SK-N-SH treated with all-trans-retinoic acid at 6 μM for 48 hours (cell line): ENCODE data around the gene HERPUD2.
"Not testable (repeated sequence)": the region's sequence is repeated elsewhere in the genome, so short reads cannot be mapped to it uniquely, and the experiment has no call there.

Source experiments
- ATAC-seq: fragments of 200-7000 bp; cut with Tn5 transposase; 3 replicates; pipeline ENCODE4 v1.9.1; 2020; ENCODE audit warnings: mild to moderate bottlenecking, moderate library complexity
- ARNTL ChIP-seq: fragments of 450-650 bp; formaldehyde crosslinking; IDR thresholded peaks from 2 replicates; pipeline ENCODE4 v1.5.0; 2020; ENCODE audit warnings: low read depth, mild to moderate bottlenecking, moderate library complexity, borderline replicate concordance
- BACH2 ChIP-seq: fragments of 250-450 bp; sonication (Bioruptor Pico); IDR thresholded peaks from 2 replicates; pipeline ENCODE4 v1.9.0; 2021; ENCODE audit warnings: mild to moderate bottlenecking, borderline replicate concordance
- CREB5 ChIP-seq: fragments of 250-450 bp; sonication (Bioruptor Pico); IDR thresholded peaks from 2 replicates; pipeline ENCODE4 v1.5.1; 2020; ENCODE audit warnings: low read depth, mild to moderate bottlenecking, moderate library complexity
- CSDC2 ChIP-seq: fragments of 250-450 bp; sonication (Bioruptor Pico); IDR thresholded peaks from 2 replicates; pipeline ENCODE4 v1.5.0; 2020; ENCODE audit warnings: mild to moderate bottlenecking, moderate library complexity
- CSRNP3 ChIP-seq: fragments of 250-450 bp; sonication (Bioruptor Pico); IDR thresholded peaks from 2 replicates; pipeline ENCODE4 v1.5.1; 2021; ENCODE audit warnings: mild to moderate bottlenecking, moderate library complexity
- ESRRG ChIP-seq: fragments of 250-450 bp; sonication (Bioruptor Pico); IDR thresholded peaks from 2 replicates; pipeline ENCODE4 v1.6.1; 2021; ENCODE audit warnings: mild to moderate bottlenecking
- GLIS3 ChIP-seq: fragments of 250-450 bp; sonication (Bioruptor Pico); IDR thresholded peaks from 2 replicates; pipeline ENCODE4 v1.5.0; 2020; ENCODE audit warnings: mild to moderate bottlenecking, moderate library complexity
- ISL1 ChIP-seq: fragments of 250-450 bp; sonication (Bioruptor Pico); IDR thresholded peaks from 2 replicates; pipeline ENCODE4 v2.1.2; 2022; ENCODE audit warnings: mild to moderate bottlenecking, moderate library complexity
- OSR1 ChIP-seq: fragments of 250-450 bp; sonication (Bioruptor Pico); IDR thresholded peaks from 2 replicates; pipeline ENCODE4 v1.8.0; 2022; ENCODE audit warnings: moderate library complexity, mild to moderate bottlenecking, inconsistent platforms
- PATZ1 ChIP-seq: fragments of 250-450 bp; sonication (Bioruptor Pico); IDR thresholded peaks from 2 replicates; pipeline ENCODE4 v1.8.0; 2020; ENCODE audit warnings: mild to moderate bottlenecking, moderate library complexity, borderline replicate concordance
- PPARA ChIP-seq: fragments of 250-450 bp; sonication (Bioruptor Pico); IDR thresholded peaks from 2 replicates; pipeline ENCODE4 v1.5.0; 2020; ENCODE audit warnings: mild to moderate bottlenecking, borderline replicate concordance
- RARB ChIP-seq: fragments of 250-450 bp; sonication (Bioruptor Pico); IDR thresholded peaks from 2 replicates; pipeline ENCODE4 v1.8.0; 2021; ENCODE audit warnings: mild to moderate bottlenecking, moderate library complexity
- SNAI2 ChIP-seq: fragments of 250-450 bp; sonication (Bioruptor Pico); IDR thresholded peaks from 2 replicates; pipeline ENCODE4 v1.5.0; 2020; ENCODE audit warnings: mild to moderate bottlenecking, moderate library complexity
- TCF4 ChIP-seq: fragments of 250-450 bp; sonication (Bioruptor Pico); IDR thresholded peaks from 2 replicates; pipeline ENCODE4 v1.8.0; 2021; ENCODE audit warnings: mild to moderate bottlenecking, moderate library complexity, borderline replicate concordance
- TOX ChIP-seq: fragments of 250-450 bp; sonication (Bioruptor Pico); IDR thresholded peaks from 2 replicates; pipeline ENCODE4 v1.8.0; 2021; ENCODE audit warnings: mild to moderate bottlenecking, moderate library complexity, borderline replicate concordance
- TSHZ2 ChIP-seq: fragments of 250-450 bp; sonication (Bioruptor Pico); IDR thresholded peaks from 2 replicates; pipeline ENCODE4 v1.5.0; 2020; ENCODE audit warnings: mild to moderate bottlenecking, moderate library complexity
- ZC3H10 ChIP-seq: fragments of 250-450 bp; sonication (Bioruptor Pico); IDR thresholded peaks from 2 replicates; pipeline ENCODE4 v1.5.1; 2021; ENCODE audit warnings: mild to moderate bottlenecking, moderate library complexity
- ZFP3 ChIP-seq: fragments of 250-450 bp; sonication (Bioruptor Pico); IDR thresholded peaks from 2 replicates; pipeline ENCODE4 v1.5.0; 2020; ENCODE audit warnings: mild to moderate bottlenecking, moderate library complexity
- ZNF565 ChIP-seq: fragments of 450-650 bp; formaldehyde crosslinking; conservative IDR thresholded peaks from 2 replicates; pipeline ENCODE4 v1.5.0; 2020; ENCODE audit warnings: low read depth, mild to moderate bottlenecking, moderate library complexity
- ZNF70 ChIP-seq: fragments of 450-650 bp; formaldehyde crosslinking; IDR thresholded peaks from 2 replicates; pipeline ENCODE4 v1.5.0; 2020; ENCODE audit warnings: mild to moderate bottlenecking, moderate library complexity
- ZNF8 ChIP-seq: fragments of 450-650 bp; formaldehyde crosslinking; IDR thresholded peaks from 2 replicates; pipeline ENCODE4 v1.5.0; 2020; ENCODE audit warnings: mild to moderate bottlenecking, moderate library complexity

The HERPUD2 gene

GRCh38 chr7:35699796-35700305 lies 4.9 kb upstream of the HERPUD2 start:
- no peak for ATAC-seq
- TF ChIP-seq ZC3H10 (CRISPR knock-in tag) (no peak), PATZ1 (CRISPR knock-in tag) (no peak), TCF4 (CRISPR knock-in tag) (no peak), PPARA (CRISPR knock-in tag) (no peak)

GRCh38 chr7:35698382-35698781 lies 3.4 kb upstream of the HERPUD2 start:
- not testable (repeated sequence) for ATAC-seq

- ATAC-seq: no peak
- TF ChIP-seq CSDC2 (CRISPR knock-in tag) (no peak), ISL1 (CRISPR knock-in tag) (no peak), PPARA (CRISPR knock-in tag) (no peak), ARNTL (CRISPR knock-in tag) (no peak), CSRNP3 (CRISPR knock-in tag) (no peak), ZNF70 (CRISPR knock-in tag) (no peak)
Measured at GRCh38 chr7:35697414-35698175, 2.7 kb upstream of the HERPUD2 start.

GRCh38 chr7:35695987-35696386 lies 1.1 kb upstream of the HERPUD2 start:
- ATAC-seq: no peak
- TF ChIP-seq GLIS3 (CRISPR knock-in tag) (no peak), ZNF70 (CRISPR knock-in tag) (no peak), TOX (CRISPR knock-in tag) (no peak), ISL1 (CRISPR knock-in tag) (no peak), TSHZ2 (CRISPR knock-in tag) (no peak), ZFP3 (CRISPR knock-in tag) (no peak), ARNTL (CRISPR knock-in tag) (no peak), SNAI2 (CRISPR knock-in tag) (no peak), TCF4 (CRISPR knock-in tag) (no peak), ZNF8 (CRISPR knock-in tag) (no peak), ESRRG (no peak), PPARA (CRISPR knock-in tag) (no peak), CREB5 (CRISPR knock-in tag) (no peak), ZC3H10 (CRISPR knock-in tag) (no peak), RARB (CRISPR knock-in tag) (no peak), OSR1 (CRISPR knock-in tag) (no peak), BACH2 (CRISPR knock-in tag) (no peak), ZNF565 (no peak)
